ENCODE results near the gene BTBD2. TPM values are rescaled to one million over a fixed set of nuclear protein-coding genes. Genes with fewer than 3 reads are reported as not detected.

Gene BTBD2
- total RNA-seq, 6 experiments from 2014 or later = 74.1 to 95.6 (median 84.7) TPM

GRCh38 chr19:2051773-2052704 lies 36.5 kb upstream of the BTBD2 start:
- Mint-ChIP-seq H3K36me3 (ENCODE audit: low read depth) (no peaks in the 10 kb centered on the region), H3K27me3 (ENCODE audit: insufficient read depth) (peaks cover 1% of the 10 kb centered on the region), H3K4me1 (ENCODE audit: low read depth) (peaks cover 15% of the 10 kb centered on the region), H3K4me3 (peak overlapping the region; percentile 62; the same call in 1 of the 2 replicates), H3K9me3 (no peaks in the 10 kb centered on the region), H3K27ac (peak overlapping the region; percentile 64)
- DNase-seq = no peak
- no peak for TF ChIP-seq CTCF (IDR thresholded peaks at IDR 0.05)

- H3K36me3 Mint-ChIP-seq (ENCODE audit: low read depth) = no peaks in the 10 kb centered on the region
- DNase-seq = peak; percentile 76
- peak; percentile 81 for TF ChIP-seq CTCF (IDR thresholded peaks at IDR 0.05)
- H3K4me3 Mint-ChIP-seq = peak within 1 kb of the TSS; percentile 90
- H3K9me3 Mint-ChIP-seq = no peaks in the 10 kb centered on the region
- peaks cover 1% of the 10 kb centered on the region for H3K27me3 Mint-ChIP-seq (ENCODE audit: insufficient read depth)
- peaks cover 12% of the 10 kb centered on the region for H3K4me1 Mint-ChIP-seq (ENCODE audit: low read depth)
- peak within 1 kb of the TSS; percentile 75 for H3K27ac Mint-ChIP-seq
Measured at GRCh38 chr19:2050991-2051772, 35.7 kb upstream of the BTBD2 start, which contains the start of gene MKNK2. Gene MKNK2, minus strand, starts transcription at chr19:2051244. Its CDS starts 393 bp downstream, at chr19:2050851.

GRCh38 chr19:2050349-2050990 lies 35.0 kb upstream of the BTBD2 start:
- no peak for DNase-seq
- TF ChIP-seq CTCF (IDR thresholded peaks at IDR 0.05) = no peak
- no peaks in the 10 kb centered on the region for H3K9me3 Mint-ChIP-seq
- H3K27ac Mint-ChIP-seq = no peak overlapping the region
- H3K4me3 Mint-ChIP-seq = peak overlapping the region; percentile 90
- peaks cover 8% of the 10 kb centered on the region for H3K4me1 Mint-ChIP-seq (ENCODE audit: low read depth)
- no peaks in the 10 kb centered on the region for H3K36me3 Mint-ChIP-seq (ENCODE audit: low read depth)
- peaks cover 1% of the 10 kb centered on the region for H3K27me3 Mint-ChIP-seq (ENCODE audit: insufficient read depth)

- peaks cover 1% of the 10 kb centered on the region for H3K27me3 Mint-ChIP-seq (ENCODE audit: insufficient read depth)
- no peak for TF ChIP-seq CTCF (IDR thresholded peaks at IDR 0.05)
- no peaks in the 10 kb centered on the region for H3K36me3 Mint-ChIP-seq (ENCODE audit: low read depth)
- peak overlapping the region; percentile 90 for H3K4me3 Mint-ChIP-seq
- peak; percentile 83 for DNase-seq
- peak overlapping the region; percentile 75 for H3K27ac Mint-ChIP-seq
- peaks cover 6% of the 10 kb centered on the region; the same call in 1 of the 2 replicates for H3K4me1 Mint-ChIP-seq (ENCODE audit: low read depth)
- H3K9me3 Mint-ChIP-seq = no peaks in the 10 kb centered on the region
Measured at GRCh38 chr19:2049741-2050348, 34.3 kb upstream of the BTBD2 start.

Data from HFFc6 (cell line).